ENCODE measurements around the gene SOS2.

Gene SOS2

DNA sequence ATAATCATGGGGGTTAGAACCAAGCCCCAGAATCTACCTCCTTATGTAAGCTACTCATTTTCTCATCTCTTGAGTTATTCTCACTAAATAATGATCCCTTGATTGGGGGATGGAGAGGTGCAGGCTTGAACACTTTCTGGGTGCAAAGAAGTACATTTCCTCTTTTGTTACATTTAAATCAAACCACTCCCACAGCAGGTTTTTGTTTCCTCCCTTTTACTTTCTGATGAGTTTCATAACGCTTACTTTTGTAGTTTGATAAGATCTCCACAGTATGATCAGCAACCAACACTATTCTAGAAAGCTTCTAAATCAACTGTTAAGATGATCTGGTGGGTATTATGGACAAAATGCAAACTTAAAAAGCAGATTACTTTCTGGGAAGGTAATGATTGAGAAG lies 135.5 kb downstream of the SOS2 start:
- H3K9me3 ChIP-seq (ENCODE audit: low read length) = no peaks in the 10 kb centered on the region
- no peak overlapping the region for H3K9ac ChIP-seq (ENCODE audit: low read length)
- H3K4me3 ChIP-seq (ENCODE audit: low read depth, low read length, poor library complexity, severe bottlenecking) = no peak overlapping the region
- TF ChIP-seq EZH2 (IDR thresholded peaks at IDR 0.05; ENCODE audit: borderline replicate concordance, low read length) = no peak
- TF ChIP-seq, protein P1, sequence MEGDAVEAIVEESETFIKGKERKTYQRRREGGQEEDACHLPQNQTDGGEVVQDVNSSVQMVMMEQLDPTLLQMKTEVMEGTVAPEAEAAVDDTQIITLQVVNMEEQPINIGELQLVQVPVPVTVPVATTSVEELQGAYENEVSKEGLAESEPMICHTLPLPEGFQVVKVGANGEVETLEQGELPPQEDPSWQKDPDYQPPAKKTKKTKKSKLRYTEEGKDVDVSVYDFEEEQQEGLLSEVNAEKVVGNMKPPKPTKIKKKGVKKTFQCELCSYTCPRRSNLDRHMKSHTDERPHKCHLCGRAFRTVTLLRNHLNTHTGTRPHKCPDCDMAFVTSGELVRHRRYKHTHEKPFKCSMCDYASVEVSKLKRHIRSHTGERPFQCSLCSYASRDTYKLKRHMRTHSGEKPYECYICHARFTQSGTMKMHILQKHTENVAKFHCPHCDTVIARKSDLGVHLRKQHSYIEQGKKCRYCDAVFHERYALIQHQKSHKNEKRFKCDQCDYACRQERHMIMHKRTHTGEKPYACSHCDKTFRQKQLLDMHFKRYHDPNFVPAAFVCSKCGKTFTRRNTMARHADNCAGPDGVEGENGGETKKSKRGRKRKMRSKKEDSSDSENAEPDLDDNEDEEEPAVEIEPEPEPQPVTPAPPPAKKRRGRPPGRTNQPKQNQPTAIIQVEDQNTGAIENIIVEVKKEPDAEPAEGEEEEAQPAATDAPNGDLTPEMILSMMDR (IDR thresholded peaks at IDR 0.05; ENCODE audit: low read length) = no peak
- H3K27me3 ChIP-seq (ENCODE audit: insufficient read depth, low read length) = no peaks in the 10 kb centered on the region
- H3K4me1 ChIP-seq (ENCODE audit: insufficient read depth, low read length, severe bottlenecking) = no peaks in the 10 kb centered on the region
- no peak overlapping the region for H3K27ac ChIP-seq (ENCODE audit: low read depth, low read length, poor library complexity, severe bottlenecking)
- H3F3A ChIP-seq (ENCODE audit: insufficient read depth, low read length) = no peaks in the 10 kb centered on the region
- no peaks in the 10 kb centered on the region for H3K9me2 ChIP-seq (ENCODE audit: low read depth, low read length)
- H2AFZ ChIP-seq (ENCODE audit: low read length) = no peak overlapping the region
- no peaks in the 10 kb centered on the region for H4K20me1 ChIP-seq (ENCODE audit: insufficient read depth, low read length)
- H3K36me3 ChIP-seq (ENCODE audit: insufficient read depth, low read length) = no peaks in the 10 kb centered on the region
- no peak overlapping the region for H3K4me2 ChIP-seq (ENCODE audit: low read length)
- no peaks in the 10 kb centered on the region for H3K79me2 ChIP-seq (ENCODE audit: insufficient read depth, low read length)

DNA sequence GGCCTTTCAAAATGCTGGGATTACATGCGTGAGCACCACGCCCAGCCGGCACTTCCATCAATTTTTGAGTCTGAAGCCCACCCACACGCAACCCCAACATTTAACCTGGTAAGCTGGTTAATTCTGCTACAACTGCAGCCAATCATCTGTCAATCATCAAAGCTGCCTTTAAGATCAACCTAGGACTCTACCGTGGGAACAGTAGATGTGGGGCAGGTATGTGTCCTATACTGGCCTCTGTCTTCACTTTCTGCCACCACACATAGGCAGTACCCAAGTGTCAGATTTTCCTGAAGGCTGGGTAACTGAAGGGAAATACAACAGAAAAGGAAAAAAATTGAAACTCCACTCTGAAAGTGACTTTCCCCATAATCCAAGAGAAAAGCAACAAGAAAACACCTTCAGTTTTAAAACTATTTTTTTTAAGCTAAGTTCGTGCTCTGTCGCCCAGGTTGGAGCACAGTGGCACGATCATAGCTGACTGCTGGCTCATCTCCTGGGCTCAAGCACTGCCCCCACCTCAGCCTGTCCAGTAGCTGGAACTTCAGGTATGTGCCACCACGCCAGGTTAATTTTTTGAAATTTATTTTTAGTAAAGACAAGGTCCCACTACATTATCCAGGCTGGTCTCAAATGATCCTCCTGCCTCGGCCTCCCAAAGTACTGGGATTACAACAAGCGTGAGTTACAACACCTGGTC lies 137.2 kb downstream of the SOS2 start:
- Histone ChIP-seq H3K4me3 (ENCODE audit: low read depth, low read length, poor library complexity, severe bottlenecking) (no peak overlapping the region), H3F3A (ENCODE audit: insufficient read depth, low read length) (no peaks in the 10 kb centered on the region), H3K9ac (ENCODE audit: low read length) (no peak overlapping the region), H3K9me2 (ENCODE audit: low read depth, low read length) (no peaks in the 10 kb centered on the region), H4K20me1 (ENCODE audit: insufficient read depth, low read length) (no peaks in the 10 kb centered on the region), H3K4me2 (ENCODE audit: low read length) (no peak overlapping the region), H2AFZ (ENCODE audit: low read length) (no peak overlapping the region), H3K36me3 (ENCODE audit: insufficient read depth, low read length) (no peaks in the 10 kb centered on the region), H3K27ac (ENCODE audit: low read depth, low read length, poor library complexity, severe bottlenecking) (no peak overlapping the region), H3K27me3 (ENCODE audit: insufficient read depth, low read length) (no peaks in the 10 kb centered on the region), H3K4me1 (ENCODE audit: insufficient read depth, low read length, severe bottlenecking) (no peaks in the 10 kb centered on the region), H3K79me2 (ENCODE audit: insufficient read depth, low read length) (no peaks in the 10 kb centered on the region), H3K9me3 (ENCODE audit: low read length) (no peaks in the 10 kb centered on the region)
- TF ChIP-seq EZH2 (IDR thresholded peaks at IDR 0.05; ENCODE audit: borderline replicate concordance, low read length) = no peak
- TF ChIP-seq, protein P1 (IDR thresholded peaks at IDR 0.05; ENCODE audit: low read length) = no peak

DNA sequence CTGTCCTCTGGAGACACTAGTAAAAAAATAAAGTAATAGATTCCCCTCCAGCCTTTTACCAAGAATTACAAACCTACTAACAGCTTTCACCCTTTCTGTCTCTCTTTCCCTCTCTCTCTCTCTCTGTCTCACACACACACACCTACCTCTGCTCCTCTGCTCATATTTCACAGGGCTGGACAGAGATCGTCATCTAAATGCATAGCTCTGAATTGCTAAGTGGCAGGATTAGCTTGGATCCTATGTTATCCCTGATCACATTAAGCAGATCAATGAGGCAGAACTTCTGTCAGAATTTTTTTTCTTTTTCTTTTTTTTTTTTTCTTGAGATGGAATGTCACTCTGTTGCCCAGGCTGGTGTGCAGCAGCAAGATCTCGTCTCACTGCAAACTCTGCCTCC lies 137.9 kb downstream of the SOS2 start:
- H3K9me3 ChIP-seq (ENCODE audit: low read length) = no peaks in the 10 kb centered on the region
- H3K27ac ChIP-seq (ENCODE audit: low read depth, low read length, poor library complexity, severe bottlenecking) = no peak overlapping the region
- H3K36me3 ChIP-seq (ENCODE audit: insufficient read depth, low read length) = no peaks in the 10 kb centered on the region
- no peak for TF ChIP-seq EZH2 (IDR thresholded peaks at IDR 0.05; ENCODE audit: borderline replicate concordance, low read length)
- TF ChIP-seq, protein P1 (IDR thresholded peaks at IDR 0.05; ENCODE audit: low read length) = no peak
- H3K27me3 ChIP-seq (ENCODE audit: insufficient read depth, low read length) = no peaks in the 10 kb centered on the region
- no peaks in the 10 kb centered on the region for H3K9me2 ChIP-seq (ENCODE audit: low read depth, low read length)
- H3F3A ChIP-seq (ENCODE audit: insufficient read depth, low read length) = no peaks in the 10 kb centered on the region
- no peak overlapping the region for H3K4me2 ChIP-seq (ENCODE audit: low read length)
- no peaks in the 10 kb centered on the region for H4K20me1 ChIP-seq (ENCODE audit: insufficient read depth, low read length)
- H3K4me1 ChIP-seq (ENCODE audit: insufficient read depth, low read length, severe bottlenecking) = no peaks in the 10 kb centered on the region
- no peak overlapping the region for H3K4me3 ChIP-seq (ENCODE audit: low read depth, low read length, poor library complexity, severe bottlenecking)
- no peak overlapping the region for H3K9ac ChIP-seq (ENCODE audit: low read length)
- no peak overlapping the region for H2AFZ ChIP-seq (ENCODE audit: low read length)
- H3K79me2 ChIP-seq (ENCODE audit: insufficient read depth, low read length) = no peaks in the 10 kb centered on the region
